Measurements from ENCODE around the gene ZNF474.
A peak's percentile ranks its signal among the peaks of the same experiment; 100 is the strongest.

ZNF474 gene

GRCh38 chr5:122150215-122150614, 20.9 kb downstream of the ZNF474 start:
- Histone ChIP-seq H3K4me1 (peaks cover 0 to 40% (median 24%) of the 10 kb centered on the region in 4 donors), H3K27ac (no peak overlapping the region), H3K4me3 (no peak overlapping the region), H3K27me3 (no peaks in the 10 kb centered on the region), H3K9me3 (no peaks in the 10 kb centered on the region), H3K36me3 (no peaks in the 10 kb centered on the region)
- intact Hi-C loops (cut with DNase I; ENCODE audit: low total_unique reads) = no loop called here
- TF ChIP-seq CTCF (IDR thresholded peaks at IDR 0.05) = no peak
- no peak for DNase-seq

- Histone ChIP-seq H3K4me3 (no peak overlapping the region), H3K27ac (peak overlapping the region; percentile 29 to 48), H3K4me1 (peaks cover 0 to 44% (median 25%) of the 10 kb centered on the region in 4 donors), H3K36me3 (no peaks in the 10 kb centered on the region), H3K27me3 (no peaks in the 10 kb centered on the region), H3K9me3 (no peaks in the 10 kb centered on the region)
- DNase-seq = no peak
- no peak for TF ChIP-seq CTCF (IDR thresholded peaks at IDR 0.05)
- intact Hi-C loops (cut with DNase I; ENCODE audit: low total_unique reads) = no loop called here
Measured at GRCh38 chr5:122151640-122152039, 22.3 kb downstream of the ZNF474 start.

- Histone ChIP-seq H3K4me1 (peaks cover 0 to 44% (median 25%) of the 10 kb centered on the region in 4 donors), H3K9me3 (no peaks in the 10 kb centered on the region), H3K4me3 (no peak overlapping the region), H3K27ac (peak overlapping the region; percentile 29 to 48), H3K27me3 (no peaks in the 10 kb centered on the region), H3K36me3 (no peaks in the 10 kb centered on the region)
- intact Hi-C loops (cut with DNase I; ENCODE audit: low total_unique reads) = no loop called here
- TF ChIP-seq CTCF (IDR thresholded peaks at IDR 0.05) = no peak
- DNase-seq = peak in 1 of 2 donors; percentile 68
Measured at GRCh38 chr5:122152266-122152900, 23.0 kb downstream of the ZNF474 start.

GRCh38 chr5:122153230-122153629, 23.9 kb downstream of the ZNF474 start:
- H3K27me3 ChIP-seq = no peaks in the 10 kb centered on the region
- TF ChIP-seq CTCF (IDR thresholded peaks at IDR 0.05) = no peak
- DNase-seq = no peak
- intact Hi-C loops (cut with DNase I; ENCODE audit: low total_unique reads) = no loop called here
- H3K36me3 ChIP-seq = no peaks in the 10 kb centered on the region
- peaks cover 0 to 44% (median 25%) of the 10 kb centered on the region in 4 donors for H3K4me1 ChIP-seq
- H3K9me3 ChIP-seq = no peaks in the 10 kb centered on the region
- H3K27ac ChIP-seq = peak overlapping the region; percentile 29 to 48
- no peak overlapping the region for H3K4me3 ChIP-seq

- no peaks in the 10 kb centered on the region for H3K27me3 ChIP-seq
- no peak for DNase-seq
- H3K27ac ChIP-seq = peak overlapping the region; percentile 29 to 48
- no peak overlapping the region for H3K4me3 ChIP-seq
- peaks cover 0 to 47% (median 25%) of the 10 kb centered on the region in 4 donors for H3K4me1 ChIP-seq
- H3K36me3 ChIP-seq = no peaks in the 10 kb centered on the region
- H3K9me3 ChIP-seq = no peaks in the 10 kb centered on the region
- intact Hi-C loops (cut with DNase I; ENCODE audit: low total_unique reads) = no loop called here
- TF ChIP-seq CTCF (IDR thresholded peaks at IDR 0.05) = no peak
Measured at GRCh38 chr5:122153774-122154173, 24.4 kb downstream of the ZNF474 start.
